ENCODE results near the gene ELK3.

- no peak for TF ChIP-seq CTCF (conservative IDR thresholded peaks at IDR 0.05; ENCODE audit: low read depth in 2 of 2)
- TF ChIP-seq EZH2phosphoT487 (IDR thresholded peaks at IDR 0.05; ENCODE audit: unreplicated experiment): no peak
- no peak for TF ChIP-seq POLR2AphosphoS5 (IDR thresholded peaks at IDR 0.05; ENCODE audit: low read depth)
- no peak for TF ChIP-seq EZH2 (IDR thresholded peaks at IDR 0.05; ENCODE audit: low read depth, unreplicated experiment)
These were observed 1.8 kb downstream of the ELK3 start for GRCh38 chr12:96195845-96196451.

All from GM23338 (cell line).